ENCODE measurements around the gene ZNF618.
"Not testable (repeated sequence)": the region's sequence is repeated elsewhere in the genome, so short reads cannot be mapped to it uniquely, and the experiment has no call there.

The ZNF618 gene

DNA sequence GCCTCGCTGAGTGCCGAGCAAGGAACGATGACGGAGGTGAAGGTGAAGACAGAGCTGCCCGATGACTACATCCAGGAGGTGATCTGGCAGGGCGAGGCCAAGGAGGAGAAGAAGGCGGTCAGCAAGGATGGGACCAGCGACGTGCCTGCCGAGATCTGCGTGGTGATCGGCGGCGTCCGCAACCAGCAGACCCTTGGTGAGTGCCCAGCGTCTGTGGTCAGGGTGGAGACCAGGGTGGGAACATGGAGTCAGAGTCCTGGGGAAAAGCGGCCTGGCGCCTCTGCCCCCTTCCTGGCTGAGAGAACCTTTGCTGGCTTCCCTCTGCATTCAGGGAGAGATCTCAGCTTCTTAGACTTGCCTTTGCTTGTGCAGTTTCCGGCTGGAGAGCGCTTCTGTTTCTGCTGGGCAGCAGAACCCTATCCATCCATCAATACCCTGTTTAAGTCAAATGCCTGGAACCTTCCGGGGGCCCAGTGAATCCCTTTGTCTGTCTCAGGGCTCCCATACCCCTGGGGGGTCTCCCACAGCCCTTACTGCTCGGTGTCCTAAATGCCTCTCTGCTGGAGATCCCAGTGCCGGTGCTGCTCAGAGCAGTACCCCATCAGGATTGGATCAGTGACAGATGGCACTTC lies 112.4 kb downstream of the ZNF618 start:
- DNase-seq (ENCODE audit: low read depth in 2 of 2) = no peak

DNA sequence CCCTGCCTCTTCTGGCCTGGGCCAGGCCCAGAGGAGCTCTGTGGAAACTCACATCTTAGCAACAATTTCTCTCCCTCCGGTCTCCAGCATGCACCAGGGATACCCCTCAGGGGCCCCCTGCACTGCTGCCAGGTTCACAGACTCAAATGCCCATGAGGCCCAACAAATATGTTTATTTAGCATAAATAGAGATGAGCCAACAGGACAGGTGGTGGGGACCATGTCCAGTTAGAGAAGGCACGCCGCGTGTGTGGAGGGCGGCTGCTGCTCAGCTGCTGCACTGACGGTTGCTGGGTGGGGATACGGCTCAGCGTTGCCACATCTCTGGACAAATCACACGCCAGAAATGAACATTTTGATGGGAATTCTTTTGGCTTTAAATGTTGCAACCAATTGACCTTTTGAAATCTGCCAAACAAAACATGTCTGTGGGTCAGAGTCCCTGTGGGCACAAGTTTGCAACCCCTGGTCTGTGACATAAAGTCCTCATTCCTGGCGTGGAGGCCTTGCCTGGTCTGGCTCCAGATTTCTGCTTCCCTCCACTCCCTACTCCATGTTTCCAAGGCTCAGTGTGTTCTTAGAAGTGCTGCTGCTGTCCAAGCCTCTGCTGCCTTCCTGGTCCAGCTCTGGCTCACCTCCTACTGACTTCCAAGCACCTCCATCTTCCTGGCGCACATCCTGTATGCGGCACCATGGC lies 113.1 kb downstream of the ZNF618 start:
- no peak for DNase-seq (ENCODE audit: low read depth in 2 of 2)

DNA sequence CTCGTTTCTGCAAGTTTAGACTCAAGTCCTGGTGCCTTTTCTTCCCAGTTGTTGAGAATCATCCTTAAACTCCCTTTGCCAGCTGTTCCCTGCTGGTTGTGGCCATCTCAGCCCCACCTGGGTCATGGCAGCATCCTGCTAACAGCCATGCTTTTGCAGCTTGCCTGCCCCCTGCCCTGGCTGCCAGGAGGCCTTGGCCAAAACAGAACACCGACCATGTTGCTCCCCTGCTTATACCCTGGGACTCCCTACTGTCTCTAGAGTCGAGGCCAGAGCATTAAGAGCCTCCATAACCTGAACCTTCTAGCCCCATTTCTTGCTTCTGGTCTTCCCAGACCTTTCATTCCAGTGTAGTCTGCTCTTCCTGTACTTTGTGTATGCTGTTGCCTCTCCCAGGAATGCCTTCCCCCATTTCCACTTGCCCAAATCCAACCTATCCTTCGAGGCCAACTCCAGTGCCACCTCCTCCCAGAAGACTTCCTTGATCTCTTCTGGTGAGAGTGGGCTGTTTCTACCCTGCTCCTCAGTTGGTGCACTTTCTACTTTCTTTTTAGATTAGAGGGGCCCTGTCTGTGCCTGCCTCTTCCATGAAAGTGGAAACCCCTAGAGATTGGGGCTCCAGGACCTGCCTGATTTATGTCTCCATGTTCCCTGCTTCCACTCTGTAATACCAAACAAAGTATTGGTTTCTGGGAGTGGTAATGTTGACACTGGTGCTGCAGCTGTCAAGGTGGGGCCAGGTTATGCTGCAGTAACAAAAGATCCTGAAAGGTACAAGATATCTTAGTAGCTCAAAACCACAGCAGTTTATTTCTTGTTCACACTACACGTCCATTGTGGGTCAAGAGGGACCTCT lies 113.8 kb downstream of the ZNF618 start:
- no peak for DNase-seq (ENCODE audit: low read depth in 2 of 2)

DNA sequence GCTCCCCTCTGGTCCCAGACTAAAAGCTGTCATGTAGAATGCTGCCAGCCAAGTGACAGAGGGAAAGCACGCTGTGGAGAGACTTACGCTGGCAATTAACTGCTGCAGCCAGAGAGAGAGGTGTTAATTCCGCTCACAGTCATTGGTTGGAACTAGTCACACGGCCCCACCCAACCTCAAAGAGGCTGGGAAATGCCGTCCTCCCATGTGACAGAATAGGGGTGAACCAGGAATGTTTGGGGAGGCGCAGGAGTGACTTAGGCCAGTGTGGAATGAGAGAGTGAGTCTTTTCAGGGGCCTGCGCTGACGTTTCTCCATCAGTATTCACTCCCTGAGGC lies 114.4 kb downstream of the ZNF618 start:
- no peak for DNase-seq (ENCODE audit: low read depth in 2 of 2)

DNA sequence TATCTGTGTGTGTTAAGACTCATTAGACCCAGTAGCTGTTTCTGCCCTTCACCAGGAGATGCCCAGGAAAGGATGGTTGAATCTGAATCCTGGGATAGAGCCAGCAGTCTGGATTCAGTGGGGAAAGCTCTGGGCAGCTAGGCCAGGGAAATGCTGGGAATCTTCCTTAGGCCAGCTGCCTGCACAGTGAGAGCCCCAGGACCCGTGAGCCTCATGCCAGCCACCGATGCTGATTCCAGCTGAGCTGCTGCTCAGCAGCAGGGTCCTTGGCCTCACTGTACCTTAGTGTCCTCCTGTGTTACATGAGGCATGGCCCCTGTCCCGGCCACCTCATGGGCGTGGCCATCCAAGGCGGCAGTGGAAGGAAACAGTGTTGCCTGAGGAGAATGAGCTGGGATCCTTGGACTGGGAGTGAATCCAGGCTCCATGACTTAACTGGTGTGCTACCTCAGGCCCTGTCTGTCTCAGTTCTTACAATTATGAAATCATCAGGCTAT lies 114.9 kb downstream of the ZNF618 start:
- no peak for DNase-seq (ENCODE audit: low read depth in 2 of 2)

DNA sequence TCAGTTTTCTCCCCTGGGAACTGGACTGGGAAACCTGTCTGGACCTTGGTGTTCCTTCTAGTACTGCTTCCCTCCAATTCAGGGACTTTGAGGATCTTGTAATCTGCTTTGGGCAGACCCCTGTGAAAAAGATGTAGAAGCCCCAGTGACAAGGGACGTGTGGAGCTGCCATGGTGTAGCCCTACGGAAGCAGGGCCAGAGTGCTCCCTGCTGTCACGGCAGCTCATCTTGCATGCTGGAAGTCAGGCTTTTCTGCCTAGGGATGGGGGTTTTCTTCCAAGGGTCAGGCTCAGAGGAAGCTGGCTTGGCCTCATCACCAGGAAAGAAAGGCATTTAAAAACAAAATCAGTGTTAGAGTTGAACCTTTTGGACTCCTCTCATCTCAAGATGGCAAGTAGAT lies 115.6 kb downstream of the ZNF618 start:
- DNase-seq (ENCODE audit: low read depth in 2 of 2) = no peak

DNA sequence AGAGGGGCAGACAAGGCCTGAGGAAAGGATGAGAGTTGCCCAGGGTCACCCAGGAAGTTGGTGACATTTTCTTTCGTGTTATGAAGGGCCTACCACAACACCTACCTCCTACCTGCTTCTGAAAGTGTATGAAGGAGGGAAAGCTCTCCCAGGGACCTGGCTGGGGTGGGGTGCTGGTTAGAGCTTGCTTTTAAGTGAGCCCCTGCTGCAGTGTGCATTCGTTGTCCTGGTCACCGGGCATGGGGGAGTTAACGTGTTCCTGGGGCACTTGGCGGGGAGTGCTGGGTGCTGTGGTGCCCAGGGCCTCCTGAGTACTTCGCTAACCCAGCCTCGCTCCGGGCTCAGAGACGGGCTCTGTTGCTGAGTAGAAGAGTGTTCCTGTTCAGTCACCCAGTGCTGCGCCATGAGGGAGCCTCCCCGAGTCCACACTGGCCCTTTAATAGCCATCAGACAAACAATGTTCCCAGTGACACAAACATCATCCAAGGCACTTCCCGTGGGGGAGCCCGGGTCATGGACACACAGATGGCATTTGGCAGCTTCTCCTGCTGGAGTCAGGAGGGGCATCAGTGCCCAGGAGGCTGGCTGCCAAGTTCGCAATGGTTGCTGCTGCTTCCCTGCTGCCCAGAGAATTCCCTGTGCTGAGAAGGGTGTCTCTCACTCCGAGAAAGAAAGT lies 116.3 kb downstream of the ZNF618 start:
- no peak for DNase-seq (ENCODE audit: low read depth in 2 of 2)

DNA sequence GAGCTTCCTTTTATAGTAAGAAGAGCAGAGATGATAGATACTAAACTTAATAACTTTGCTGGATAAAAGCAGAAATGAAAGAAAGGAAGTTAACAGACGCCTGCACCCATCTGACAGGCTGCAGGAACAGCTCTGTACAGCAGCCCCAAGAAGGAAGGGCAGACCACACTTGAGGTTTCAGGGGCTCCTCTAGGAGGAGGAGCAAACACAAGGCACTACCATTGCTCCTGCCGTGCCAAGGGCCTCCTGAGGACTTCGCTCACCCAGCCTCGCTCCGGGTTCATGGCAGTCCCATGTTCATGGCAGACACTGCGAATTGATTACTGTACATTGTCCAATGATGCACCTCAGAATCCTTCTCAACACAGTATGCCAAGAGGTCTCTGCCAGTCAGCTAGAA lies 116.9 kb downstream of the ZNF618 start:
- no peak for DNase-seq (ENCODE audit: low read depth in 2 of 2)

DNA sequence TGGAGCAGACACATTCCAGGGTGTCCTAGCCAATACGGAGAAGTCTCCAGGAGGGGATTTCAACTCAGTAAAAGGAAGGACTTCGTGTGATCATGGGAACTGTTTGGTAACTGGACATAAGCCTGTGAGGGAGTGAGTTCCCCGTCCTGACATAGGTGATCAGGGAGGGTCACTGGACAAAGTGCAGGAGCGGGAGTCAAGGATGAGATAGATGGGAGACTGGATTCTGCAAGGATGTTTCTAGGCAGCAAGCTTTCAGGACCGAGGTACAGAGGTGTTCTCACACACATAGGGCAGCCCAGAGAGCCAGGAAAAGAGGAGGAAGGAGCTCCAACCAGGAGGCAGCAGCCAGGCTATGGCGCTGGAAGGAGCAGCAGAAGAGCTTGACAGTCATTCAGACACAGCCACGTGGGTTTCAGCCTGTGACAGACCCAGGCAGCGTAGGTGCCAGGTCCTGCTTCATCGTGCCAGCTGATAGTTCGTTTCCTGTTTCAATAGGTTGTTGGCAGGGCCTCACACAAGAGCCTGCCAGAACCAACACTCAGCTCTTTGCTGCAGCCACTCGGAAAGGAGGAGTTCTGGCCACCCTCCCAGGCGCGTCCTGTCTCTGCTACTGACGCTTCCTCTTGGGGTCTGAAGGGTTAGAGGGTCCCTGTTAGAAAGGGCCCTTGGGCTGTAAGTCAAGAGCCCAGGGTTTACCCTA lies 117.9 kb downstream of the ZNF618 start:
- DNase-seq (ENCODE audit: low read depth in 2 of 2) = peak in 1 of 2 donors; percentile 6

DNA sequence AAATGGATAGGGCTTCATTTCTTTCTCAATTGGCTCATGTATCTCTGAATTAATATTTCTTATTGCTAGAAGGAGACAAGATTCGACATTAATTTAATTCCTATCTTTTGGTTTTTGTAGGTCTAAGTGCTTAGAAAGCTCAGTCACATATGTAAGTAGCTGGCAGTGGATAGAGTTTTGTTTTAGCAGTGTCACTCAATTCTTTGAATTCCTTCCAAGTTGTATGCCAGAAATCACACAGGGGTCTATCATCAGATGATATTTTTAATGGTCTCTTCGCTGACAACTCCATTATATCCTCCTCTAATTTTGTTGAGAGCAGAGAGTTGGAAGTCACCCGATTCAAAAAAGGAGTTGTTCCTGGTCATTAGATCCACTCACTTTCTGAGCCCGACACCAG lies 119.3 kb downstream of the ZNF618 start:
- DNase-seq (ENCODE audit: low read depth in 2 of 2) = no peak

DNA sequence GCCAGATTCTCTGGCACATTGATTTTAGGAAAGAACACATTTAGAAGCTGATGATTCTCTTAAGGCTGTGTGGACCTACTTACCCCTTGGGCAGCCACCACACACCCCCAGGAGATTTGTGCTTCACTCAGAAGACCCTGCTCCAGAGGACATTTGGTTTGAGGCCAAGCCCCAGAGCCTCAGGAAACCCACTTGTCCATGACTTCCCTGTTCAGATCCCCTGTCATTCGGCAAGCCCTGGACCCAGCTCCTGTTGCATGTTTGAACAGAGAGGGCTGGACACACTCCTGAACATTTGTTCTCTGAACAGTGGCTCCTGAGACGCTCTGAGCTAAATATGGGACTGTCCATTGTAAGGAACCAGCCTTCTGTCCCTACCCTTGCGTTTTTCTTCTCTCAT lies 119.9 kb downstream of the ZNF618 start:
- no peak for DNase-seq (ENCODE audit: low read depth in 2 of 2)

DNA sequence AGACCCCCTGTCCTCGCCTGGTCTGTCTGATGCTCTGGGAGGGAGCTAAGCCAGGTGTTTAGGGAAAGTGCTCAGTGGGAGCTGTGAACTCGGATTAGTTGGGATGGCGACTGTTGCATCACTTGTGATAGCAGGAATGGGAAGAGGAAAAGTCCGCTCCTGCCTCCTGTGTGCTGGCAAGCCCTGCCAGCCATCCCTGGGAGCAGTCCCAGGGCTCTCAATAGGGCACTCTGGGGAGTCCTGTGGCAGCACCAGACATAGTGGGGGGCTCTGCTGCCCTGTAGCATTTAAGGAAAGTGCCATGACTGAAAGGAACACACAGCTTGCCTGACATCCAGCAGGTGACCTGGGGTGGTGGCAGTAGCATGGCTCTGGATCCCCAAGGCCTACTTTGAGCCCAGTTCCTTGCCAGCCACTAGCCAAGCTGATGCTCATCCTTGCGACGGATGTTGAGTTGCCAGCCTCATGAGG lies 120.5 kb downstream of the ZNF618 start:
- no peak for DNase-seq (ENCODE audit: low read depth in 2 of 2)

DNA sequence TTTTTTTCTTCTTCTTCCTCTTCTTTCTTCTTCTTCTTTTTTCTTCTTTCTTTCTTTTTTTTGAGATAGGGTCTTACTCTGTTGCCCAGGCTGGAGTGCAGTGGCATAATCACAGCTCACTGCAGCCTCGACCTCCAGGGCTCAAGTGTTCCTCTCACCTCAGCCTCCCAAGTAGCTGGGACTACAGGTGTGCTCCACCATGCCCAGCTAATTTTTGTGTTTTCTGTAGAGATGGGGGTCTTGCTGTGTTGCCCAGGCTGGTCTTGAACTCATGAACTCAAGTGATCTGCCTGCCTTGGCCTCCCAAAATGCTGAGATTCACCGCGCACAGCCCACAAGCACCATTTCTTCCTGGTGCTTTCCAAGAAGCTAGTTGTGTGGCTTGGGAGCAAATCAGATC lies 121.0 kb downstream of the ZNF618 start:
- not testable (repeated sequence) for DNase-seq (ENCODE audit: low read depth in 2 of 2)

DNA sequence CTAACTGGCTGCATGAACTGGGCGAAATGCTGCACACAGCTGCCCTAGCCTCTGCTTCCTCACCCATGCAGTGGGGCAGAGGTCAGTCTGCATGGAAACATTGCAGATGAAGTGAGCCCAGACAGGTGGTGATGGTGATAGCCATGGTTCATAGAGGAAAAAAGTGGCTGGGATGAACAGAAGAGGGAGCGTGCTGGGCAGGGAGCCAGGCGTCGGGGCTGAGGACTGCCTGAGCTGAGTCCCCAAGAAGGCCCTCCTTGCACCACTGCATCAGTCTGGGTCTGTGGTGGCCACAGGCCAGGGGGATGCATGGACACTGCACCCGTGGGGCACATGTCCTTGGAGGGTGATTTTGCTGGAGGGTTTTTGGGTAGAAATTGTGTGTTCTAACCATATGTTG lies 121.5 kb downstream of the ZNF618 start:
- no peak for DNase-seq (ENCODE audit: low read depth in 2 of 2)

DNA sequence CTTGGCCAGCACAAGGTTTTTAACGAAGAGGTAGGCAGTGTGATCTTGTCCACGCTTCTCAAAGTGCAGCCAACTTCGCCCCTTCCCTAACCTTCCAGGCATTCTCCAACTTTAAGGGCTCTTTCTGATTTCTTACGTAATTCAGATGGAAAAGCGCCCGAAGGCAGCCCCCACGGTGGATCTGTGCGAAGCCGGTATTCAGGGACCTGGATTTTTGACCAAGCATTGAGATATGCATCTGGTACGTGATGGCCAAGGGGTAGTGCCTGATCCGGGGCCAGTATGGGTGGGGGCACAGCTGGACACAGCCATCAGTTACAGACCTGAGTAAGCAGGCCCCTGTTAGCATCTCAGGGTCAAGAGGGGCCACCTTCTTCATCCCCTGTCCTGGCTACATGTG lies 122.0 kb downstream of the ZNF618 start:
- DNase-seq (ENCODE audit: low read depth in 2 of 2) = no peak

DNA sequence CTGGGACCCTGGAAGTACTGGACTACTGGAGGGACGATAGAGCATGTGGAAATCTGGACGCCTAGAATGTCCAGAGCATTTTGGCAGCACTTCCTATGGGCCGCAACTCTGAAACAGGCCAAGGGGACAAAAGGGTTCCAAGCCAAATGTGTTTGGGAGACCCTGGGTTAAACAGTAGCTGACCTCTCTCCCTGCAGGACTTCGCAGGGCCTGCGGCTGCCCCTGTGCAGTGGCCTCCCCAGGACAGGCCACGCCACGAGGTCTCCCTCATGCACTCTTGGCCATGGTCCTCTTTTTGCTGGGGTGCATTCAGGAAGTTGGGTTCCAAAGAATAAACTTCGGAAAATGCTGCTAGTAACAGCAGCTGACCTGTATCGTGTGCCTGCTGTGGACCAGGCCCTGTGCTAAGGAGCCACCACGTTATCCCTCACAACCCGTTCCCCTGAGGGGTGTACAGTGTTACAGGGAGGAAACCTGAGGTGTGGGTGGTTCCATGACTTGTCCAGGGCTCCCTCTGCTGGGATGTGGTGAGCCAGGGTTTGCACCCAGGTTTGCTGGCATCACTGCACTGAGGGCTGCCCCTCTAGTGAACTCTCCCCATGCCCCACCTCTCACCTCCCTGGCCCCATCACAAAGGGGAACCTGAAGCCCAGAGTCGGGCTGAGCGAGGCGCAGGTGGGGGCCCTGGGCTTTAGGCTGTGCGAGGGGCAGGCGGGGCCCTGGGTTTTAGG lies 122.6 kb downstream of the ZNF618 start:
- DNase-seq (ENCODE audit: low read depth in 2 of 2) = no peak

DNA sequence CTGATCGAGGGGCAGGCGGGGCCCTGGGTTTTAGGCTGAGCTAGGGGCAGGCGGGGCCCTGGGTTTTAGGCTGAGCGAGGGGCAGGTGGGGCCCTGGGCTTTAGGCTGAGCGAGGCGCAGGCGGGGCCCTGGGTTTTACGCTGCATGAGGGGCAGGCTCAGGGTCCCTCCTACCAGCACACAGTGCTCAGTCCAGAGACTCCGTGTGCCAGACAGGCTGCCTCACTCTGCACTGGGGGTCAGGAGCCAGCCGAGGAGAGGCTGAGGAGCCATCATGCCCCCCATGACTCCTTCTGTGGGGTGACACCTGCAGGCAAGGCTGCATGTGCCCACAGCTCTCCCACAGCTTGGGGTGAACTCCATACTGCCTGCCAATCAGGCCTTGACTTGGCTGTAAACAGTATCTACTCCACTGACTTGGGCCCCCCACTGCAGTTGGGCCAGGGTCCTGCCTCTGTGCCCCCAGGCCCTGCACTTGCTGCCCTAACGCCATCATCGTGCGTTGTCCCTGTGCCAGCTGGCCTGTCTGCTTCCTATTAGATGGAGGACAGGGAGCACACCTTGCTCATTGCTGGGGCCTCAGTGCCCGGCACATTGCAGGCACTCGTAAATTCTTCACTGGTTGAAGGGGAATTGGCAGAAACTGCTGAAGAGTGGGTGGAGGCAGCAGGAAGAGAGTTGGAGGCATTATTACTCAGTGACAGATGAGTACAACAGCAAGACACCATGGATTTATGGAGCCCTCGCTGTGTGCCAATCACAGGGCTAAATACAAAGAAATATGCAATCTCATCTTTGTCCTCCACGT lies 123.3 kb downstream of the ZNF618 start:
- DNase-seq (ENCODE audit: low read depth in 2 of 2) = no peak

DNA sequence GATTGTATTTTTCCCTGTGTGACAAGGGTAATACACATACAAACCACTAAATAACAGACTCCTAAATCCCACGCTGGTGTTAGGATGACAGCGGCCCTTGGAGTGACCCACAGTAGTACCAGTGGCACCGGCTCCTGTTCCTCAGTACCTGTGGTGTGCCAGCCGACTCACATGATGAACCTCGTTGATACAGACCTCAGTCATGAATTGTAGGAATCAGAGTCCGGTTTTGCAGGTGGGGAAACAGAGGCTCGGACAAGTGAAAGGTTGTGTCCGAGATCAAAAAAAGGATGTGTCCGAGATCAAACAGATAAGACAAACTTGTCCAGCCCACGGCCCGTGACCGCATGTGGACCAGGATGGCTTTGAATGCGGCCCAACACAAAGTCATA lies 124.0 kb downstream of the ZNF618 start:
- no peak for DNase-seq (ENCODE audit: low read depth in 2 of 2)

DNA sequence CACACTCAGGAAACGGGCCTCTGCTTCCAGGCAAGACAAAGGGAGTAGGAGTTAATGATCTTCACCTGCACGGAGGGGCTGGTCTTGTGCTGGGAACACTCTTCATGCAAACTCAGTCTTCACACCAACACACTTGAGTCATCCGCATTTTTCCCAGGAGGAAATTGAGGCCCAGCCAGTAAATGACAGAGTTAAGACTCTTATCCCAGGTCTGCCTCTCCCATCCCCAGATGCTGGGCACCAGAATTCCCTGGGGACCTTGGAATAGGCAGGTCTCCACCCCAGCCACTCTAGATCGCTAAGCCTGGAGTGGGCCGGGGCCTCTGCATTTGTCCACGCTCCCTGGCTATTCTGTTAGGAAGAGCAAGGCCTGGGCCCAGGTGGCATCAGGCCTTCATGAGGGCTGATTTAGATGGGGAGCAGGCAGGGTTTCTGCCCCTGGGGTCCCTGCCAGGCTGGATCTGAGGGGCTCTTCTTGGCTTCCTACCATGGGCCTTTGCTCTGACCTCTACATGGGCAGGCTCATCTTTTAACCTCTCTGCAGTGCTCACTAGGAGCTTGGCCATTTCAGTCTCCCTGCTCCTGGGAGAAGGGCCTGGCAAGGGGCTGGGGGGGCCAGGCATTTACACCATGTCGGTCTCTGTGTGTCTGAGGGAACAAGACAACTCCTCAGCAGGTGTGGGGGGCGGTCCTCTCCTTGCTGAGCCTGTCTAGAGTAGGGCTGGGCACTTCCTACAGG lies 124.7 kb downstream of the ZNF618 start:
- DNase-seq (ENCODE audit: low read depth in 2 of 2) = no peak

DNA sequence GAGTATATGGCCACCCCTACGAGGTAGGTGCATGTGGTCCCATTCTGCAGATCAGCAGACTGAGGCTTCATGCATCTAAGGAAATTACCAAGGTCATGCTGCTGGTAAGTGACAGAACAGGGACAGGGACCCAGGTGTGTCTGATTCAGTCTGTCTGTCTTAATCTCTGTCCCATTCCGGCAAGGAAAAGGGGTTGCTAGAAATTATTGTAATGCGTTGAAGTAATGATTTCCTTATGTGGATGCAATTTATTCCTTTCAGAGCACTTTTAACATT lies 125.2 kb downstream of the ZNF618 start:
- DNase-seq (ENCODE audit: low read depth in 2 of 2) = no peak

Data from stimulated activated CD4-positive, alpha-beta T cell treated with anti-CD3 and anti-CD28 coated beads, Interleukin-4, amount 100 ng/mL, for 48 hours (primary cell).